Measurements from ENCODE around the gene PIK3CG. TPM values are rescaled to one million over a fixed set of nuclear protein-coding genes. Genes with fewer than 3 reads are reported as not detected.
"Not testable (repeated sequence)": the region's sequence is repeated elsewhere in the genome, so short reads cannot be mapped to it uniquely, and the experiment has no call there.

The PIK3CG gene
- total RNA-seq, 1 donor from 2014 or later = 3.6 TPM

DNA sequence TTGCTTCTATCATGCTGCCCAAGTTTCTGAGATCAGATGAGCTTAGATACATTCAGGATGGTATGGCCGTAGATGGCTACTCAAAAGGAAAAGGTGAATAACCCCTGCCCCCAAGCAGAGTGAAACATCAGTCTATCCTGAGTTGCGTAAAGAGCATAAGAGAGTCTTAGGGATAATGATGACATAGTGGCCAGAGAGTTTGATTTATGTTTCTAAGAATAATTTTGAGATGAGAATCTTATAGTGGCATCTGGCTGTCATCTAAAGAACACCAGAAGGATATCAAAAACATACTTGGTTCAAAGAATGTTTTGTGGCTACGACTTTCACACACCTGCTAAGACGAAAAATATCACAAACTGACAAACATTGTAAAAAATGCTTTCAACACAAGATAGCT is 20.6 kb downstream of the PIK3CG start:
- DNase-seq (ENCODE audit: low read depth in 2 of 2) = no peak

DNA sequence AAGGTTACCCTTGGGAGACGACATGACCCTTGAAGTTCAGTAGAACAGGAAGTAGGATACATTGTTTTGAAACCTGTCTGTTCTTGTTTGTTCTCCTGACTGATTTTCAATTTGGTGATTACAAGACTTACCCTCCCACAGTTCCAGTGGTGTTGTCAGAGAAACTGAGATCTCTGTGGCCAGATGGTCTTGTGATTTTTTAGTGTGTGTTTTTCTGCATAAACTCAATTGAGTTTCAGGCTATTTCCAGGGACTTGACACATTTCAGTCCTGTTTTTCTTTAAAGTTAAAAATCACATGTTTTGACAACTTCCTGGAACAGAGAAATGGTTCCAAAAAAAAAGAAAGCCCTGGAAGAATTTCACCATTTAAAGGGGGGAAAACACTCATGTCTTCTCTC is 22.3 kb downstream of the PIK3CG start:
- no peak for DNase-seq (ENCODE audit: low read depth in 2 of 2)

DNA sequence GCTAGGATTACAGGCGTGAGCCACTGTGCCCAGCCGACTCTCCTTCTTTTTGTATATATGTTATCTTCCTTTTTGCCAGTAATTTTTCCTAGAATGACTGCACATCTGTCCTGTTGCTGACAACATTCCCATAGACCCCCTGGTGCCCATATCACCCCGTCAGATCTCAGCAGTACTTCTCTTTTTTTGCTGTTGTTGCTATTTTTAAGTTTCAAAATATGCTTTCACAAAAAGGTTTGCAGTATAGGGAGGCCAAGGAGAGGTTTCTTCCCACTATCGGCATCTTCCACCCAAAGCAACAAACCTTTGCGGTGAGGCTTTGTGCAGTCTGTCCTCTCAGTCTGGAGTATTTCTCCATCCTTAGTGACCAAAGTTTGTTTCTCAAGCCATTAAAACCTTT is 23.1 kb downstream of the PIK3CG start:
- DNase-seq (ENCODE audit: low read depth in 2 of 2) = no peak

- DNase-seq (ENCODE audit: low read depth in 2 of 2) = no peak
Observed at GRCh38 chr7:106890952-106891351, 25.9 kb downstream of the PIK3CG start.

DNA sequence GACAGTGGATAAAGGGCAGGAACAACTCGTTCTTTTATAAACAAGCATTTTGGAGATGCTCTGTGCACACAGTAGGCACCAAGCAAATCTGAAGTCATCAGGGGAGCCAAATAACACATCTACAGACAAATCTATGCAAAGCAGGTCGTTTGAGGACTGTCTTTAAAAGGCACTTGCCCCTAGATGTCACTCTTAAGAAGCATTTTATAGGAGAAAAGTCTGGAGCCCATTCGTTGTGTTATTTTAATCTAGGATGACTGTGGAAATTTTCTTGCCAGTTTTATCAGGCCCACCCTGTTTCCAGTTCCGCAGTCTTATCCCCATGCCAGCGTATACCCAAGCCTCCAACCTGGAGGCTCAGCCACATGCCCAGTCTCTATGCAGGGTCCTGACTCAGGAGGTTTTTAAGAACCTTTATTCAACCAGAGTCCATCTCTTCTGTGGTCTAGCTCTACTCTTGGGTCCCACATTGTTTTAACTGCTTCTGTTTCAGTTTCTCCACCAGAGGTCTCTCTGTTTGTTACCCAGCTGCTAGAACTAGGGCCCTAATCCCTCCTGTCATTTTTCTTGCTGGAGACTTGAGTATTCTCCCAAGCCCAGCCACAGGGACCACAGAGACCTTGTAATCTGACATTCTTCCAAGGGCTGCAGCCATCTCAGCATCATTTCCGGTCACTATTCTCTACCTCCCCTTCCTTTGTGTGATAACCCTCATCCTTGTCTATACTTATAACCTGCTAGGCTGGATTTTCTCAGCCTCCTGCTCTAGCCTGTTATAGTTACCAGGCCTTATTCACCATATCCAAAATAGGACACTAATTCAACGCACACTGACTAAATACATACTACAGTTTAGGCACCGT is 26.7 kb downstream of the PIK3CG start:
- DNase-seq (ENCODE audit: low read depth in 2 of 2) = no peak

DNA sequence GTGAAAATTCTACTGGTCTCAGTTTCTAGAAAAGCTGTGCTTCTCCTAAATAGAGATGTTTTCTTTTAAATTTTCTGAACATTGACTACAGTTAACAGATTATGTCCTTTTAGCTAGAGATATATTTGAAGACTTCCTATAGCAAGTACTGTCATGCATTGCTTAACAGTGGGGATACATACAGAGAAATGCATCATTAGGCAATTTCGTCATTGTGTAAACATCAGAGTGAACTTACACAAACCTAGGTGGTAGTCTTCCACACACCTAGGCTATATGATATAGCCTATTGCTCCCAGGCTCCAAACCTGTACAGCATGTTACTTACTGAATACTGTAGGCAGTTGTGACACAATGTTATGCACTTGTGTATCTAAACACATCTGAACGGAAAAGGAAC is 28.5 kb downstream of the PIK3CG start:
- DNase-seq (ENCODE audit: low read depth in 2 of 2) = no peak

DNA sequence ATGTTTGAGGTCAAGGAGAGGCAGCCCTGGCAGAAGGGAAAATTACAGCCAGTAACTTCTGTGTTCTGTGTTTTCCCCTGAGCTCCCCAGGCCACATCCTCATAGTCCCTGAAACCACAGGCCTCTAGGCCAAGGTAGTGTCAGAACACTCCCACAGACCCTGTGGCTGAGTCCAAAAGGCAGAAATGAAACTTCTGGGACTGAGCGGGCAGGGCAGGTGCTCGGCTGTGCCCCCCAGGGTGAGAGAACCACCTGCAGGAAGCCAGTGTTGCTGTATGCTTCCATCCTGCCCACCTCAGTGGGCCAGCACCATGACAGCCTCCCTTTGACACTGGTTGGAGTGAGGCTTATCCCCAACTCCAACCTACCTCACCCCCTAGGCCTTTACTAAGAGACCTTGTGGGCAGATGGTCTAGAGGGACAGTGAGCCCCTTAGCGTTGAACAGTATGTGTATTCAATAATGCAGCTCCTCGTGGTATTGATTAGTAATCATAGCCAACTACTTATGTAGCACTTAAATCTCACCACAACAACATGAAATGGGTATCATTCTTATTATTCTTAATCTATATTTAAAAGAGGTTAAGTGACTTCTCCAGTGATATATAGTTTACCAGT is 30.3 kb downstream of the PIK3CG start:
- DNase-seq (ENCODE audit: low read depth in 2 of 2) = no peak

DNA sequence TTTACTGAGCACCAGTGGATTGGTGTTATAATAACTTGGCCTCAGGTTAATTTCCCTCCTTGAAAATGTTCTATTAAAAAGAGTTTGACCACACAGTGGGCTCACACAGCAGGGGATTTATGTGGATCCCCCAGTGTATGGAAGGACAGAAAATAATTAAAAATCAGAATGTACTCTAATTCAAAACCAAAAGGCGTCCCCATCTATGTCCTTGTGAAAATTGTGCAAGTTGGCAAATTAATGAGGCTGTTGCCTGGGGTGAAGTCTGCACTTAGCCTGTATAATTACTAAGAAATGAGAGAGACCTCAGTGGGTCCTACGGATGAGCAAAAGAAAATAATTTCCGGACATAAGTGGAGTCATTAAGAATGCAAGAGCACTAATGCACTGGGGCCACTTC is 31.1 kb downstream of the PIK3CG start:
- no peak for DNase-seq (ENCODE audit: low read depth in 2 of 2)

GRCh38 chr7:106897553-106897952 is 32.5 kb downstream of the PIK3CG start:
- DNase-seq (ENCODE audit: low read depth in 2 of 2) = not testable (repeated sequence)

DNA sequence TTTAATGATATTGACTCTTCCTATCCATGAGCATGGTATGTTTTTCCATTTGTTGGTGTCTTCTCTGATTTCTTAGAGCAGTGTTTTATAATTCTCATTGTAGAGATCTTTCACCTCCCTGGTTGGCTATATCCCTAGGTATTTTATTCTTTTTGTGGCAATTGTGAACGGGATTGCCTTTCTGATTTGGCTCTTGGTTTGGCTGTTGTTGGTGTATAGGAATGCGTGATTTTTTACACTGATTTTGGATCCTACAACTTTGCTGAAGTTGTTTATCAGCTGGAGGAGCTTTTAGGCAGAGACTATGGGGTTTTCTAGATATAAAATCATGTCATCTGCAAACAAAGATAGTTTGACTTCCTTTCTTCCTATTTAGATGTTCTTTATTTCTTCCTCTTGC is 33.9 kb downstream of the PIK3CG start:
- not testable (repeated sequence) for DNase-seq (ENCODE audit: low read depth in 2 of 2)

DNA sequence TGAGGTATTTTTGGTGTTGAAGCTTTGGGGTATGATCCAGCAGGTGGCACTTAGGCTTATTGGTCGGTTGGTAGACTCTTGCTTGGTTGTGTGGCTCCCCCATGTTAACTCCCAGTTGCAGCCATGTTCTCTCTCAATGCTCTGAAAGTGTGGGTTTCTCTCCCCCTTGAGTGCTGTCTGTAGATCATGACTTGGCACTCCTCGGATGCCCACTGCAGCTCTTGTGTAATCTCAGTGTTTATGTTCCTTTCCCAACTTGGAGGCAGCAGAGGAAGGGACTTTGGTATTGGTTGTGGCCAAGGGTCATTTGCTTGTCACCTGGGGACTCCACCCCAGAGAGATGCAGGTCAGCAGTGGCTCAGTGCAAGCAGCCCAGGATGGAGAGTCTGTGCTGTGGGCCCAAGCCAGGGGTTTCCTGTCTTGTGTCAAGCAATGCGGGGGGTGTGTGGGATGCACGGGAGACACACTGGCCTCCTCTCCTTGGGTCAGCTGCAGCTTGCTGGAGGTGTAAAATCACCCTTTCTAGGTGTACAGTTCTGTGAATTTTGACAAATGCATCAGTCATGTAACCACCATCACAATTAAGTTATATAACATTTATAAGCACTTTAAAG is 36.9 kb downstream of the PIK3CG start:
- DNase-seq (ENCODE audit: low read depth in 2 of 2) = no peak

GRCh38 chr7:106905734-106906133 is 40.7 kb downstream of the PIK3CG start:
- no peak for DNase-seq (ENCODE audit: low read depth in 2 of 2)

DNA sequence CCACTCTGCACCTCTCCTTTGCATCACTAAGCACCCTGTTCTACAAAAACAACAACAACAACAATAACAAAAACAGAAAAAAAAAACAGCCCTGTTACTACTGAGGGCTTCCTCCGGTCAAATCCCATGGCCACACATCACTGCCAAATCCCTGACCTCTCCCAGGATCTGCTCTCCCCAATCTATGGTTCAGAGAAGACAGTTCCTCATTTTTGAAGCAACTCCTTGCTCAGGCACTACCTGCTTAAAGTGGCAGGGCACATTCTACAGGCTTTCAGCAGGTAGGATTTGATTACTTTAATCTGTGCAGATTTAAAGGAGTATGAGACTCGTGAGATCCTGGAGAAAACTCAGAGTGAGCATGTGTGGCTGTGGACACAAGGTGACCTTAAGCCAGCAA is 46.9 kb downstream of the PIK3CG start:
- DNase-seq (ENCODE audit: low read depth in 2 of 2) = no peak

DNA sequence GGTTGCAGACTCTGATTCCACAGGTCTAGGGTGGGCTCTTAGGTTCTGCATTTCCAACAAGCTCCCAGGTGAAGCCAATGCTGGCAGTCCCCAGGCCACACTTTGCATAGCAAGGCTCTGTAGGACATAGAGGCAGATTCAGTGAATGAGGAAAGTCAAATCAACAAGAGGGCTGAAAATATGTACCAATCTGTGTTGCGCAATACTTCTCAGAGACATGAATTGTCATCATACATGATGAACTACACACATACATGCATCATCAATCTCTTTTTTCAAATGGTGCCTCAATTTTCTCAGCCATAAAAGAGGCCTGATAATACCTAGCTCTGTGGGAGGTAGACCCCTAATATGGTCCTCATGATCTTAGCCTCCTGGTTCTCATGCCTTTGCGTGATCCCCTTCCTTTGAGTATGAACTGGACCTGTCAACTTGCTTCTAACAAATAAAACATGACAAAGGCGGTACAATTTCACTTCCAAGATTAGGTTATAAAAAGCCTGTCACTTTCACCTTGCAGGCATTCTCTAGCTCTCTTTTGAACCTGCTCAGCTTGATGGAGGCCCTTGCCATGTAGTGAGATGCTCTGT is 49.0 kb downstream of the PIK3CG start:
- DNase-seq (ENCODE audit: low read depth in 2 of 2) = no peak

DNA sequence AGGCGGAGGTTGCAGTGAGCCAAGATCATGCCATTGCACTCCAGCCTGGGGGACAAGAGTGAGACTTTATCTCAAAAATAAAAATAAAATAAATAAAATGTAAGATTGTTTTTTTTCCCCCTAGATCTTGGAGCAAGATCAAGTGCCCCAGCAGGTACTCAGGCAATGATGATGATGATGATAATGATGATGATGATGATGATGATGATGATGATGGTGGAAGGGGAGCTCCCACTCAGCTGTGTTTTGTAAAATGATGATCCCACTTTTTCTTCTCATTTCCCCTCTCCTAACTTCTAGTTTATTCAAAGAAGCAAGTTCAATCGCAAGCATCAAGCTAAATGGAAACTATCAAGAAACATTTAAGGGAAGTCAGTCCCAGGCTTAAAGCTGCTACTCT is 50.3 kb downstream of the PIK3CG start:
- no peak for DNase-seq (ENCODE audit: low read depth in 2 of 2)

- DNase-seq (ENCODE audit: low read depth in 2 of 2) = no peak
Observed at GRCh38 chr7:106915873-106916272, 50.8 kb downstream of the PIK3CG start.

DNA sequence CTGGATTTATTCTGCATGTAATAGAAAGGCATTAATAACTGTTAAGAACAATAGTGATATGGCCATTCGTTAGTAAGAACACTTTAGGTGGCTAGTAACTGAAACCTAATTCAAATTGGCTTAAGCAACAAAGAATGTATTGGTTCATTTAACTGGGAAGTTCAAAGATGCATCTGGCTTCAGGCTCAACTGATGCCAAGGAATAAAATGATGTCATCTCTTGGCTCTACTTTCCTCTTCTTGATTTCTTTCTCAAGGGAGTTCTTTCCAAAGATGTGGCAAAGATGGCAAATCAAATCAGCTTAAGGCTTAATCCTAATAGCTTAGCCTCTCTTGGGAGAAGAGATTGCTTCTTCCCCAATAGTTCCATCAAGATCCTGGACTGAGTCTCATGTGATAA is 51.6 kb downstream of the PIK3CG start:
- no peak for DNase-seq (ENCODE audit: low read depth in 2 of 2)

GRCh38 chr7:106918991-106919390 is 53.9 kb downstream of the PIK3CG start:
- DNase-seq (ENCODE audit: low read depth in 2 of 2) = no peak

- DNase-seq (ENCODE audit: low read depth in 2 of 2) = not testable (repeated sequence)
Observed at GRCh38 chr7:106924468-106924867, 59.4 kb downstream of the PIK3CG start.

DNA sequence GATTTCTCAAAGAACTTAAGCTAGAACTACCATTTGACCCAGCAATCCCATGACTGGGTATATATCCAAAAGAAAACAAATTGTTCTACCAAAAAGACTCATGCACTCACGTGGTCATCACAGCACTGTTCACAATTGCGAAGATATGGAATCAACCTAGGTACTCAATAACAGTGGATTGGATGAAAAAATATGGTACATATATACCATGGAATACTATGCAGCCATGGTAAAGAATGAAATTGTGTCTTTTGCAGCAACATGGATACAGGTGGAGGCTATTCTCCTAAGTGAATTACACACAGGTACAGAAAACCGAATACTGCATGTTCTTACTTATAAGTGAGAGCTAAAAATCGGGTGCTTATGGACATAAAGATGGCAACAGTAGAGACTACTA is 61.8 kb downstream of the PIK3CG start:
- DNase-seq (ENCODE audit: low read depth in 2 of 2) = no peak

DNA sequence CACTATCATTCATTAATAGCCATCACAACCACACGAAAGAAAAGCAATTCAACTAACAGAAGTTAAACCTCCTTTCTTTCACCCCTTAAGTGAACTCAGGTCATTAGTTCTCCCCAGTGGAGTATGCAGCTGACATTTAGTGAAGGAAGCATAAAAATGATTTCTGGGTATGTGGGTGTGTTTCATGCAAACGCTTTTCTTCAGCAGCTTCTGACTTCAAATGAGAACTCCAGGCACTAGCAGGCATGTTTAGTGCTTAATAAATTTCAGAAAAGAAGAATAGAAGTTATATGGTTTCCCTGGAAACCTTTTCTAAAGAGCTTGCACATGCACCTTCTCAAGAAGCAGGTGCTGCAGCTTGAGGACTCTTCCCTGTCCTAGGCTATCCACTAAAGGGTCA is 62.5 kb downstream of the PIK3CG start:
- no peak for DNase-seq (ENCODE audit: low read depth in 2 of 2)

DNA sequence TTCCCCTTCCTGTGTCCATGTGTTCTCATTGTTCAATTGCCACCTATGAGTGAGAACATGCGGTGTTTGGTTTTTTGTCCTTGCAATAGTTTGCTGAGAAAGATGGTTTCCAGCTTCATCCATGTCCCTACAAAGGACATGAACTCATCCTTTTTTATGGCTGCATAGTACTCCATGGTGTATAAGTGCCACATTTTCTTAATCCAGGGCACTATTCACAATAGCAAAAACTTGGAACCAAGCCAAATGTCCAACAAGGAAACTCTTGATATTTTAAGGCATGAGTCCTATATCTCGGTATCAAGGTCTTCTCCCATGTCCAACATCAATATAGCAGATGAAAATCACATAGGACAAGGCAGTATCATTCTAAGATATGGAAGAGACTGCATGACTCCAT is 64.5 kb downstream of the PIK3CG start:
- DNase-seq (ENCODE audit: low read depth in 2 of 2) = not testable (repeated sequence)

Data from dermis microvascular lymphatic vessel endothelial cell (primary cell).